AG04449 (cell line): Measurements from ENCODE around the gene SLC44A4.
"Not testable (repeated sequence)": the region's sequence is repeated elsewhere in the genome, so short reads cannot be mapped to it uniquely, and the experiment has no call there.

ENCODE experiments used
- CTCF ChIA-PET: fragments of 350-600 bp; formaldehyde crosslinking; extraction: SDS; loops from one replicate; lab custom pipeline; 2021; ENCODE audit warnings: antibody characterized with exemption; lab: Yijun Ruan, JAX
- POLR2A ChIA-PET: fragments of 400-600, 350-600 bp; formaldehyde crosslinking; extraction: SDS; loops from one replicate; lab custom pipeline; 2020; ENCODE audit warnings: antibody characterized with exemption, inconsistent platforms; lab: Yijun Ruan, JAX
- DNase-seq: peaks from one replicate; pipeline ENCODE4 v3.0.0-alpha.2; 2010; ENCODE audit warnings: low read depth, low spot score
- H3K4me3 ChIP-seq: 2 replicates; pipeline ENCODE4 v1.5.1; 2011; ENCODE audit warnings: low read depth, mild to moderate bottlenecking, control low read depth, low read length
- TF ChIP-seq, protein P1 (sequence below): IDR thresholded peaks from one replicate; pipeline ENCODE4 v1.5.1; 2011; ENCODE audit warnings: mild to moderate bottlenecking, moderate library complexity, low read length, control low read depth, inconsistent platforms; ENCODE audit not compliant: insufficient read depth; ENCODE audit errors: missing control alignments

SLC44A4 gene

DNA sequence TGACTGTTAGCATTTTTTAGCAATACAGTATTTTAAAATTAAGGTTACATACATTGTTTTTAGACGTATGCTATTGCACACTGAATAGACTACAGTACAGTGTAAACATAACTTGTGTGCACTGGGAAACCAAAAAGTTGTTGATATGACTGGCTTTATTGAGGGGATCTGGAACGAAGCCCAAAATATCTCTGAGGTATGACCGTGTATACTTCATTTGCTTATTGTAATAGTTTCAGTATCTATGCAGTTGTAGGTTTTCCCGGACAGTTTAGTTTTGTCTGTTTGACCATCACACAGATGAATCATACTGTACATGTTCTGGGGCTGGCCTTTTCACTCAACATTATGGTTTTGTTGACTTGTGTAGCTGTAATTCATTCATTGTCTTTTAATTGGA, 30.0 kb upstream of the SLC44A4 start:
- TF ChIP-seq, protein P1, sequence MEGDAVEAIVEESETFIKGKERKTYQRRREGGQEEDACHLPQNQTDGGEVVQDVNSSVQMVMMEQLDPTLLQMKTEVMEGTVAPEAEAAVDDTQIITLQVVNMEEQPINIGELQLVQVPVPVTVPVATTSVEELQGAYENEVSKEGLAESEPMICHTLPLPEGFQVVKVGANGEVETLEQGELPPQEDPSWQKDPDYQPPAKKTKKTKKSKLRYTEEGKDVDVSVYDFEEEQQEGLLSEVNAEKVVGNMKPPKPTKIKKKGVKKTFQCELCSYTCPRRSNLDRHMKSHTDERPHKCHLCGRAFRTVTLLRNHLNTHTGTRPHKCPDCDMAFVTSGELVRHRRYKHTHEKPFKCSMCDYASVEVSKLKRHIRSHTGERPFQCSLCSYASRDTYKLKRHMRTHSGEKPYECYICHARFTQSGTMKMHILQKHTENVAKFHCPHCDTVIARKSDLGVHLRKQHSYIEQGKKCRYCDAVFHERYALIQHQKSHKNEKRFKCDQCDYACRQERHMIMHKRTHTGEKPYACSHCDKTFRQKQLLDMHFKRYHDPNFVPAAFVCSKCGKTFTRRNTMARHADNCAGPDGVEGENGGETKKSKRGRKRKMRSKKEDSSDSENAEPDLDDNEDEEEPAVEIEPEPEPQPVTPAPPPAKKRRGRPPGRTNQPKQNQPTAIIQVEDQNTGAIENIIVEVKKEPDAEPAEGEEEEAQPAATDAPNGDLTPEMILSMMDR, result no peak
- no peak for DNase-seq
- H3K4me3 ChIP-seq, result no peak overlapping the region
- CTCF ChIA-PET, result interaction anchor here (1.2 to 2.4 kb wide), 2 partner anchors 20 to 43 kb away, joined by 5 to 18 read pairs; no protein-coding TSS in a partner anchor
- POLR2A ChIA-PET, result no interaction called here

DNA sequence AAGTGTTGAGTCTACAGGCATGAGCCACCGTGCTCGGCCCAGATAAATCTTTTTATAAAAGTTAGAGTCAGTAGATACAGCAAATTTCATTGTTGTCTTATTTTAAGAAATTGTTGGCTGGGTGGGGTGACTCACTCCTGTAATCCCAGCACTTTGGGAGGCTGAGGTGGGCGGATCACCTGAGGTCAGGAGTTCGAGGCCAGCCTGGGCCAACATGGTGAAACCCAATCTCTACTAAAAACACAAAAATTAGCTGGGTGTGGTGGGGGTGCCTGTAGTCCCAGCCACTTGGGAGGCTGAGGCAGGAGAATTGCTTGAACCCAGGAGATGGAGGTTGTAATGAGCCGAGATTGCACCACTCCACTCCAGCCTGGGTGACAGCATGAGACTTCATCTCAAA, 29.5 kb upstream of the SLC44A4 start:
- DNase-seq, POLR2A ChIA-PET, H3K4me3 ChIP-seq: not testable (repeated sequence)
- CTCF ChIA-PET, result interaction anchor here (1.0 to 1.4 kb wide), 2 partner anchors 19 to 205 kb away, joined by 3 to 4 read pairs; no protein-coding TSS in a partner anchor

DNA sequence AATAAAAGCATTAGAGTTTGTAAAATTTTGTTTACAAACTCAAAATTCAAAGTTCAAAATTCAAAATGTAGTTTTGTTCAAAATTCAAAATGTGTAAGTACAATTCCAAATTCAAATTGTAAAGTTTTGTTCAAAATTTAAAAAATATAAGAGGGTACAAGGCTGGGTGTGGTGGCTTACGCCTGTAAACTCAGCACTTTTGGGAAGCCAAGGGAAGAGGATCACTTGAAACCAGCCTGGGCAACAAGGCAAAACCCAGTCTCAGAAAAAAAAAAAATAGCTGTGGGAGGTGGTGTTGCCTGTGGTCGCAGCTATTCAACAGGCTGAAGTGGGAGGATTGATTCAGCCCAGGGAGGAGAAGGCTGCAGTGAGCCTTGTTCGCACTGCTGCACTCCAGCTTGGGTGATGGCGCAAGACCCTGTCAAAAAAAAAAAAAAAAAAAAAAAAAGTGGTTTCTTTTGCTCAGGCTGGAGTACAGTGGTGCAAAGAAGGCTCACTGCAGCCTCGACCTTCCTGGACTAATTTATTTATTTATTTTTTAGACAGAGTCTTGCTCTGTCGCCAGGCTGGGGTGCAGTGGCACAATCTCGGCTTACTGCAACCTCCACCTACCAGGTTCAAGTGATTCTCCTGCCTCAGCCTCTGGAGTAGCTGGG, 28.5 kb upstream of the SLC44A4 start:
- ChIA-PET CTCF (interaction anchor here (0.6 to 1.4 kb wide), 3 partner anchors 18 to 206 kb away, joined by 3 to 4 read pairs (median 3); no protein-coding TSS in a partner anchor), POLR2A (interaction anchor here (1.1 kb wide), 1 partner anchor 10 kb away, joined by 3 read pairs; the partner anchor contains the start of gene EHMT2)
- no peak overlapping the region for H3K4me3 ChIP-seq
- TF ChIP-seq, protein P1, result no peak
- no peak for DNase-seq

DNA sequence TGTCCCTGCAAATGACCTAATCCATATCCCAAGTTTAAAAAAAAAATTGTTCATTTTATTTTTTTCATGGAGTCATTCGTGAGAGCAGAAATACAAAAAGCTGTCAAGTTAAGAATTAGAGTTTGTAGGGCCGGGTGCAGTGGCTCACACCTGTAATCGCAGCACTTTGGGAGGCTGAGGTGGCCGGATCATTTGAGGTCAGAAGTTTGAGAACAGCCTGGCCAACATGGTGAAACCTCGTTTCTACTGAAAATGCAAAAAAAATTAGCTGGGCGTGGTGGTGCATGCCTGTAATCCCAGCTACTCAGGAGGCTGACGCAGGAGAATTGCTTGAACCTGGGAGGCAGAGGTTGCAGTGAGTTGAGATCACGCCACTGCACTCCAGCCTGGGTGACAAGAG, 27.9 kb upstream of the SLC44A4 start:
- H3K4me3 ChIP-seq, DNase-seq: not testable (repeated sequence)
- CTCF ChIA-PET, result interaction anchor here (0.6 kb wide), 1 partner anchor 46 kb away, joined by 3 read pairs; no protein-coding TSS in a partner anchor
- POLR2A ChIA-PET, result interaction anchor here (1.1 kb wide), 1 partner anchor 9 kb away, joined by 3 read pairs; the partner anchor contains the start of gene EHMT2

DNA sequence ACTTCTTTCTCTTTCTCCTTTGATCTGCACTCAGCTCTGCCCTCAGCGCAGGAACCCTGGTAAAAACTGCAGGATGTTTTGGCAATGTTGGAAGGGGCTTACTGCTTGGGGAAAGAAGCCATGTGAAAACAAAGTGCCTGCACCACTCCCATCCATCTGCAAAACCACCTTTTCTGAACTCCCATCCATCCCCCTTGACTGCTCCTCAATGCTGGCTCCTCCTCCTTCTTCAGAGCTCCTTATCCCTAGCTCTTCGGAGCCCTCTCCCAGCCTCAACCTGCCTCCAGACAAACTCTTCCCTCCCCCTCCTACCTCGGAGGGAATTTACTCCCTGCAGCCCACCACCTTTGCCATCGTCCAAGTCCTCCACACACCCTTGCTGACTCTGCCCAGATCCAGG, 27.3 kb upstream of the SLC44A4 start:
- ChIA-PET CTCF (interaction anchor here (6.6 kb wide), 1 partner anchor 46 kb away, joined by 35 read pairs; no protein-coding TSS in a partner anchor), POLR2A (no interaction called here)

DNA sequence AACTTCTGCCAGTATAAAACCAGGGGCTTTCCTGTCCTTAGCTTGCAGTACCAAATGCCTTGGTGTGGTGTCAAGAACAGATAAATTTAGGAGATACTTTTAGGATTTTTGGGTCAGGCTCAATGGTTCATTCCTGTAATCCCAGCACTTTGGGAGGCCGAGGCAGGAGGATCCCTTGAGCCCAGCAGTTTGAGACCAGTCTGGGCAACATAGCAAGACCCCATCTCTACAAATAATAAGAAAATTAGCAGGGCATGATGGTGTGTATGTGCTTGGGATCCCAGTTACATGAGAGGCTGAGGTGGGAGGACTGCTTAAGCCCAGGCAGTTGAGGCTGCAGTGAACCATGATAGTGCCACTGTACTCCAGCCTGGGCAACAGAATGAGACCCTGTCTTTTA, 26.2 kb upstream of the SLC44A4 start:
- no peak overlapping the region for H3K4me3 ChIP-seq
- POLR2A ChIA-PET, result no interaction called here
- TF ChIP-seq, protein P1, result no peak
- CTCF ChIA-PET, result interaction anchor here (1.1 to 6.6 kb wide), 2 partner anchors 47 to 51 kb away, joined by 4 to 35 read pairs; no protein-coding TSS in a partner anchor
- DNase-seq, result no peak

More for the DNA sequence above, 27.3 kb upstream of the SLC44A4 start:
- DNase-seq, result no peak
- H3K4me3 ChIP-seq, result no peak overlapping the region
- TF ChIP-seq, protein P1, result no peak

DNA sequence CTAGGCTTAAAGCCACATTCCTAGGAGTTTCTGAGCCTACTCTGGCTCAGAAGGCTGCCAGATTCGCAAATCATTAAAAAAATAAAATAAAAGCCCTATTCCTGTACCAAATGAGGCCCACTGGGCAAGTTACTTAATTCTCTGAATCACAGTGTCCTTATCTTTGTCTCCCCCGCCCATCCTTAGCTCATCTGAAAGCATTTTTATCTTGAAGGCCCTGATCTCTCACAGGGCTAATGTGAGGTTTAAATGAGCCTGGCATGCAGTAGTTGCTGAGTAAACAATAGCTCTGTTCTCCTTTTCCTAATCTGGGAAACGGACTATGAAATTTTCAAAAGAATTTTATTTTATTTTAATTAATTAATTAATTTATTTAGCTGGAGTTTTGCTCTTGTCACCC, 25.2 kb upstream of the SLC44A4 start:
- DNase-seq, result no peak
- POLR2A ChIA-PET, result no interaction called here
- TF ChIP-seq, protein P1, result no peak
- H3K4me3 ChIP-seq, result no peak overlapping the region
- CTCF ChIA-PET, result interaction anchor here (0.7 to 6.6 kb wide), 3 partner anchors 48 to 56 kb away, joined by 3 to 35 read pairs (median 4); no protein-coding TSS in a partner anchor
